ENCODE results near the gene MFSD6L.

The MFSD6L gene

GRCh38 chr17:8826808-8827435 lies 27.8 kb upstream of the MFSD6L start:
- TF ChIP-seq MAX (IDR thresholded peaks at IDR 0.05; ENCODE audit: low read depth, low read length), result no peak
- no peak for TF ChIP-seq CTCF (IDR thresholded peaks at IDR 0.05; ENCODE audit: low read depth, low read length)
- no peak for TF ChIP-seq POLR2A (IDR thresholded peaks at IDR 0.05; ENCODE audit: extremely low read depth, insufficient read length)
- no peak for TF ChIP-seq MYC (IDR thresholded peaks at IDR 0.05; ENCODE audit: low read depth, low read length)
- no peak overlapping the region for H3K4me3 ChIP-seq (ENCODE audit: low read depth, low read length)
- no peak for DNase-seq (ENCODE audit: low read depth)

GRCh38 chr17:8825802-8826201 lies 26.6 kb upstream of the MFSD6L start:
- no peak for TF ChIP-seq CTCF (IDR thresholded peaks at IDR 0.05; ENCODE audit: low read depth, low read length)
- TF ChIP-seq MAX (IDR thresholded peaks at IDR 0.05; ENCODE audit: low read depth, low read length), result no peak
- TF ChIP-seq POLR2A (IDR thresholded peaks at IDR 0.05; ENCODE audit: extremely low read depth, insufficient read length), result no peak
- TF ChIP-seq MYC (IDR thresholded peaks at IDR 0.05; ENCODE audit: low read depth, low read length), result no peak
- H3K4me3 ChIP-seq (ENCODE audit: low read depth, low read length), result no peak overlapping the region
- no peak for DNase-seq (ENCODE audit: low read depth)

- no peak overlapping the region for H3K4me3 ChIP-seq (ENCODE audit: low read depth, low read length)
- no peak for DNase-seq (ENCODE audit: low read depth)
- TF ChIP-seq MAX (IDR thresholded peaks at IDR 0.05; ENCODE audit: low read depth, low read length) (no peak), POLR2A (IDR thresholded peaks at IDR 0.05; ENCODE audit: extremely low read depth, insufficient read length) (no peak), MYC (IDR thresholded peaks at IDR 0.05; ENCODE audit: low read depth, low read length) (no peak), CTCF (IDR thresholded peaks at IDR 0.05; ENCODE audit: low read depth, low read length) (no peak)
Observed at GRCh38 chr17:8823279-8823678, 24.1 kb upstream of the MFSD6L start.

- no peak for DNase-seq (ENCODE audit: low read depth)
- no peak overlapping the region for H3K4me3 ChIP-seq (ENCODE audit: low read depth, low read length)
- TF ChIP-seq POLR2A (IDR thresholded peaks at IDR 0.05; ENCODE audit: extremely low read depth, insufficient read length) (no peak), MYC (IDR thresholded peaks at IDR 0.05; ENCODE audit: low read depth, low read length) (no peak), MAX (IDR thresholded peaks at IDR 0.05; ENCODE audit: low read depth, low read length) (no peak), CTCF (IDR thresholded peaks at IDR 0.05; ENCODE audit: low read depth, low read length) (no peak)
Observed at GRCh38 chr17:8822401-8823035, 23.4 kb upstream of the MFSD6L start.

GRCh38 chr17:8821446-8822105 lies 22.4 kb upstream of the MFSD6L start:
- TF ChIP-seq MYC (IDR thresholded peaks at IDR 0.05; ENCODE audit: low read depth, low read length), result no peak
- TF ChIP-seq POLR2A (IDR thresholded peaks at IDR 0.05; ENCODE audit: extremely low read depth, insufficient read length), result no peak
- no peak for TF ChIP-seq MAX (IDR thresholded peaks at IDR 0.05; ENCODE audit: low read depth, low read length)
- TF ChIP-seq CTCF (IDR thresholded peaks at IDR 0.05; ENCODE audit: low read depth, low read length), result no peak
- H3K4me3 ChIP-seq (ENCODE audit: low read depth, low read length), result no peak overlapping the region
- DNase-seq (ENCODE audit: low read depth), result no peak

All from NB4 (cell line).